ENCODE measurements around the gene EDN2. TPM values are rescaled to one million over a fixed set of nuclear protein-coding genes. Genes with fewer than 3 reads are reported as not detected.

The EDN2 gene
- total RNA-seq, 4 donors from 2014 or later: 2.3 to 10.2 (median 8.3) TPM

DNA sequence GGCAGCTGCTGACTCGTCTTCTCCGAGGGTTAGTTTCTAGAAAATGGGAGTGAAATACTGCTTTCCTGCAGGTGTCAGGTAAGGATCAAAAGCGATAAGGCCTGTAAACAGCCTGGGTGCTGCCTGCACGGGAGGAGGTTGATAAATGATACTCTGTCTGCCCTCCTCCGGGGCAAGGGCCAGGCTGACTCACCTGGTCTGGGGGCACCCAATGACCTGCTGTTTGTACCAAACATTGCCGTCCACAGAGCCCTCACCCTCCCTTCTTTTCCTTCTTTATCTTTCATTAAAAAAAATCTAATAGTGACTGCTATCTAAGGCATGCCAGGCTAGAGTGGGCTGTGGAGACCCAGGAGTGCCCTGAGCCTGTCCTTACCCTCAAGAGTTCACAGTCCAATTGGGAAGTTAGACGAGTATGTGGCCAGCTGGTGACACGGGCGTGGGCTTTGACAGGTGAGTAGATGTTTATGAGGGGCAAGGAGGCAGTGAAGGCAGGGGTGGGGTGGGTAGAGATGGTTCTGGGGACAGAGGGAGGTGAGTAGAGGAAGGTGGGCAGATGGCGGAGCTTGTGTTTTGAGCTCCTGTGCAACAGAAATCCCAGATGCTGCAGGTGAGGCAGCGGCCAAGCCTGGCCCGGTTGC is 16.2 kb downstream of the EDN2 start:
- 65% methylated on average over 12 of the region's 12 CpGs for WGBS
- H3K36me3 ChIP-seq: no peaks in the 10 kb centered on the region
- H3K9me3 ChIP-seq: no peaks in the 10 kb centered on the region
- peaks cover 29% of the 10 kb centered on the region for H3K4me1 ChIP-seq
- H3K4me3 ChIP-seq: no peak overlapping the region
- no peaks in the 10 kb centered on the region for H3K27me3 ChIP-seq
- H3K27ac ChIP-seq: no peak overlapping the region
- DNase-seq (ENCODE audit: low spot score in 2 of 2): no peak
- TF ChIP-seq POLR2AphosphoS5 (IDR thresholded peaks at IDR 0.05) (no peak), POLR2A (IDR thresholded peaks at IDR 0.05) (no peak), EP300 (IDR thresholded peaks at IDR 0.05) (no peak)
- TF ChIP-seq, protein P1, sequence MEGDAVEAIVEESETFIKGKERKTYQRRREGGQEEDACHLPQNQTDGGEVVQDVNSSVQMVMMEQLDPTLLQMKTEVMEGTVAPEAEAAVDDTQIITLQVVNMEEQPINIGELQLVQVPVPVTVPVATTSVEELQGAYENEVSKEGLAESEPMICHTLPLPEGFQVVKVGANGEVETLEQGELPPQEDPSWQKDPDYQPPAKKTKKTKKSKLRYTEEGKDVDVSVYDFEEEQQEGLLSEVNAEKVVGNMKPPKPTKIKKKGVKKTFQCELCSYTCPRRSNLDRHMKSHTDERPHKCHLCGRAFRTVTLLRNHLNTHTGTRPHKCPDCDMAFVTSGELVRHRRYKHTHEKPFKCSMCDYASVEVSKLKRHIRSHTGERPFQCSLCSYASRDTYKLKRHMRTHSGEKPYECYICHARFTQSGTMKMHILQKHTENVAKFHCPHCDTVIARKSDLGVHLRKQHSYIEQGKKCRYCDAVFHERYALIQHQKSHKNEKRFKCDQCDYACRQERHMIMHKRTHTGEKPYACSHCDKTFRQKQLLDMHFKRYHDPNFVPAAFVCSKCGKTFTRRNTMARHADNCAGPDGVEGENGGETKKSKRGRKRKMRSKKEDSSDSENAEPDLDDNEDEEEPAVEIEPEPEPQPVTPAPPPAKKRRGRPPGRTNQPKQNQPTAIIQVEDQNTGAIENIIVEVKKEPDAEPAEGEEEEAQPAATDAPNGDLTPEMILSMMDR (IDR thresholded peaks at IDR 0.05): no peak

DNA sequence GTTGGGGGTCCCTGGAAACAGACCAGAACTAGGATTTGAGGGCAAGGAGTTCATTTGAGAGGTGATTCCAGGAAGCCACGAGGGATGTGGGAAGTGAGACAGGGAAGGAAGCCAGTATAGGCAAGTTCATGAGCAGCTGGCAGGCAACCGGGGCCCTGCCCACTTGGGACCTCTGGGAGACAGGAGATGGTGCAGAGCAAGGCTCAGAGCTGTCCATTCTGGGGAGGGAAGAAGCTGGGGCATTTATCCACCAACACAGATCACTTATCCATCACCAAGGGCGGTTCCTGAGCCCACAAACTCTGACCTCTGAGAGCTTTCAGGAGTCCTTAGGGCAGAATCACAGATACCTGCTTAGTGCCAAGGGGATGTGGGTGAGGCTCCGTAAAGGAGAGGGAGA is 16.8 kb downstream of the EDN2 start:
- 33% methylated on average over 4 of the region's 4 CpGs for WGBS
- no peaks in the 10 kb centered on the region for H3K9me3 ChIP-seq
- no peaks in the 10 kb centered on the region for H3K36me3 ChIP-seq
- no peak overlapping the region for H3K27ac ChIP-seq
- no peak for DNase-seq (ENCODE audit: low spot score in 2 of 2)
- H3K4me3 ChIP-seq: no peak overlapping the region
- no peak for TF ChIP-seq EP300 (IDR thresholded peaks at IDR 0.05)
- TF ChIP-seq, protein P1 (IDR thresholded peaks at IDR 0.05): no peak
- TF ChIP-seq POLR2AphosphoS5 (IDR thresholded peaks at IDR 0.05): no peak
- no peak for TF ChIP-seq POLR2A (IDR thresholded peaks at IDR 0.05)
- peaks cover 29% of the 10 kb centered on the region for H3K4me1 ChIP-seq
- H3K27me3 ChIP-seq: no peaks in the 10 kb centered on the region

DNA sequence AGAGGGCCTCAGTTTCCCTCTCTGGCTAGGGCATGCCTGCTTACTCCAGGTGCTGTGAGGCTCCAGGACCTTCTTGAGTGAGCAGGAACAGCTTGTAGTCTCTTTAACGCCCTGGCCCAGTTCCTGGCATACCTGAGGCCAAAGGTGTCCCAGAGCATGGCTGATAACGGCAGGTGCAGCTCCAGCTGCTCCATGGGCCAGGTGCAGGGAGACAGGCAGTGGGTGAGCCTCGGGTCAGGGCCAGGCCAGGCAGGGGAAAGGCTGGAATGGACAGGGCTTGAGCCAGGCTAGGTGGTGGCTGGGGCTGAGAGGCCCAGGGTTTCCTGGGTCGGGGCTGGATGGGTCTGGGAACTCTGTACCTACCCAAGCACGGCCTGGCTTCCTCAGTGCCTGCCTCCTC is 18.3 kb downstream of the EDN2 start:
- Histone ChIP-seq H3K4me1 (peaks cover 29% of the 10 kb centered on the region), H3K27ac (no peak overlapping the region), H3K4me3 (no peak overlapping the region), H3K36me3 (no peaks in the 10 kb centered on the region), H3K9me3 (no peaks in the 10 kb centered on the region), H3K27me3 (no peaks in the 10 kb centered on the region)
- DNase-seq (ENCODE audit: low spot score in 2 of 2): no peak
- 84% methylated on average over 5 of the region's 5 CpGs for WGBS
- TF ChIP-seq EP300 (IDR thresholded peaks at IDR 0.05) (no peak), POLR2AphosphoS5 (IDR thresholded peaks at IDR 0.05) (no peak), POLR2A (IDR thresholded peaks at IDR 0.05) (no peak)
- TF ChIP-seq, protein P1 (IDR thresholded peaks at IDR 0.05): no peak

DNA sequence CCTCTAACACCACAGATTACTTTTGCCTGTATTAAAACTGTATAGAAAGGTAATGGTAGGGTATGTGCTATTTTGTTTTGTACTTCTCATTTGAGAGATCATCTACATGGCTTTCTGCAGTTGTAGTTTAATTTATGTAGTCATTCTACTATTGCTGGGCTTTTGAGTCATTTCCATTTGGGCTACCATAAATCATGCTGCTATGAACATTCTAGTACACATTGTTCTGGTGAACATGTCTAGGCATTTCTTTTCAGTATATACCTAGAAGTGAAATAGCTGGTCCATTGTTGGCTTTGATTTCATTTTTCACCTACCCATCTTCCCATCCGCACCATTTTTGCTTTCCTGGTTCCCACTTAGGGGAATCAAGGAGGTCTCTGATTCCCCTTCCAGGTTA is 18.7 kb downstream of the EDN2 start:
- Histone ChIP-seq H3K27ac (no peak overlapping the region), H3K4me3 (no peak overlapping the region), H3K9me3 (no peaks in the 10 kb centered on the region), H3K27me3 (no peaks in the 10 kb centered on the region), H3K4me1 (peaks cover 29% of the 10 kb centered on the region), H3K36me3 (no peaks in the 10 kb centered on the region)
- WGBS: 77% methylated on average over 1 of the region's 1 CpG
- TF ChIP-seq POLR2AphosphoS5 (IDR thresholded peaks at IDR 0.05) (no peak), EP300 (IDR thresholded peaks at IDR 0.05) (no peak), POLR2A (IDR thresholded peaks at IDR 0.05) (no peak)
- TF ChIP-seq, protein P1 (IDR thresholded peaks at IDR 0.05): no peak
- no peak for DNase-seq (ENCODE audit: low spot score in 2 of 2)

DNA sequence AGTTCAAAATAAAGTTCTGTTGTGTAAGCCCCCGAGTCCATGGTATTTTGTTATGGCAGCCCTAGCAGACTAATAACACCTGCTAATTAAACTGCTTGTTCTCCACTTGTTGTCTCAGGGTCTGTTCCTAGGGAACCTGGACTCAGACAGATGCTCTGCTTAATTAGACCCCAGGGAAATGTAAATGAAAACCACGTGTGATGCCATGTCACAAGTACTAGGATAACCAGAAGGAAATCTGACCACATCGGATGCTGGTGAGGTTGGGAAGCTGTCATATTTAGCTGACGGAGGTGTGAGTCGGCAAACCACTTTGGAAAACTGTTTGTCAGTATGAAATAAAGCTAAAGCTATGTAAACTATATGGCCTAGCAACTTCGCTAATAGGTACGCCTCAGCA is 19.6 kb downstream of the EDN2 start:
- Histone ChIP-seq H3K36me3 (no peaks in the 10 kb centered on the region), H3K9me3 (no peaks in the 10 kb centered on the region), H3K4me1 (peaks cover 29% of the 10 kb centered on the region), H3K4me3 (no peak overlapping the region), H3K27ac (no peak overlapping the region), H3K27me3 (no peaks in the 10 kb centered on the region)
- WGBS: 87% methylated on average over 7 of the region's 7 CpGs
- no peak for TF ChIP-seq POLR2AphosphoS5 (IDR thresholded peaks at IDR 0.05)
- no peak for TF ChIP-seq POLR2A (IDR thresholded peaks at IDR 0.05)
- no peak for DNase-seq (ENCODE audit: low spot score in 2 of 2)

DNA sequence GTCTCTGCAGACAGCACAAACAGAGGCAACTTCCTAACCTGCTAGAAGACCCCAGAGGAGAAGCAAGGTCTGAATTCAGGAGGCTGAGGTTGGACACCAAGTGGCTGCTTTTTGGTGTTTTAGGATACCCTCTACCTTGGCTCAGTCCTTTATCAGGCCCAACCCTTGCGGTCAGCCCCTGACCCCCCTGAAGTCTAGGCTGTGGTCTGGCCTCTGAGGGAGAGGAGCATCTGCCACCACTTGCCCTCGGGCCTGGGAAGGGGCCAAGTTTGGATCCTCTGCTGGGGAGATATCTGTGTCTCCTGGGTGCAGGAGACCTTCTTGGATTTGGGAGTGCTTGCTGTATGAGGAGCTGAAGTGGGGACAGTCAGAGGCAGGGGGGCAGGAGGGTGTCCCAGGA is 21.0 kb downstream of the EDN2 start:
- H3K4me3 ChIP-seq: no peak overlapping the region
- H3K36me3 ChIP-seq: no peaks in the 10 kb centered on the region
- no CpG with 5 or more reads among the region's 2 CpGs for WGBS
- peaks cover 26% of the 10 kb centered on the region for H3K4me1 ChIP-seq
- no peaks in the 10 kb centered on the region for H3K27me3 ChIP-seq
- TF ChIP-seq POLR2AphosphoS5 (IDR thresholded peaks at IDR 0.05) (no peak), EP300 (IDR thresholded peaks at IDR 0.05) (no peak), POLR2A (IDR thresholded peaks at IDR 0.05) (no peak)
- TF ChIP-seq, protein P1 (IDR thresholded peaks at IDR 0.05): no peak
- H3K9me3 ChIP-seq: no peaks in the 10 kb centered on the region
- H3K27ac ChIP-seq: no peak overlapping the region
- peak in 1 of 2 donors; percentile 45 for DNase-seq (ENCODE audit: low spot score in 2 of 2)

Measured in suprapubic skin (tissue), 4 donors.